HEK293 (cell line): ENCODE measurements around the gene RAC2.

Source experiments
- AEBP2 ChIP-seq: fragments of 450-650 bp; formaldehyde crosslinking; IDR thresholded peaks from 2 replicates; pipeline ENCODE4 v1.5.1; 2016; ENCODE audit warnings: missing biosample characterization, missing genetic modification characterization, borderline replicate concordance
- CTCF ChIP-seq: fragments of 450-650 bp; formaldehyde crosslinking; IDR thresholded peaks from 2 replicates; pipeline ENCODE4 v1.5.1; 2016; ENCODE audit warnings: missing biosample characterization, missing genetic modification characterization
- MYNN ChIP-seq: fragments of 450-650 bp; formaldehyde crosslinking; IDR thresholded peaks from 2 replicates; pipeline ENCODE4 v1.5.1; 2016; ENCODE audit warnings: missing biosample characterization, missing genetic modification characterization, borderline replicate concordance
- MZF1 ChIP-seq: fragments of 450-650 bp; formaldehyde crosslinking; IDR thresholded peaks from 2 replicates; pipeline ENCODE4 v1.5.1; 2017; ENCODE audit warnings: missing biosample characterization, missing genetic modification characterization, borderline replicate concordance
- ZBTB11 ChIP-seq: fragments of 450-650 bp; formaldehyde crosslinking; conservative IDR thresholded peaks from 2 replicates; pipeline ENCODE4 v1.5.1; 2016; ENCODE audit warnings: low read depth, missing biosample characterization, missing genetic modification characterization
- ZBTB20 ChIP-seq: fragments of 450-650 bp; formaldehyde crosslinking; IDR thresholded peaks from 2 replicates; pipeline ENCODE4 v1.5.1; 2016; ENCODE audit warnings: missing biosample characterization, missing genetic modification characterization
- ZIC2 ChIP-seq: fragments of 450-650 bp; formaldehyde crosslinking; IDR thresholded peaks from 2 replicates; pipeline ENCODE4 v1.5.1; 2016; ENCODE audit warnings: missing biosample characterization, missing genetic modification characterization
- ZNF169 ChIP-seq: fragments of 450-650 bp; formaldehyde crosslinking; IDR thresholded peaks from 2 replicates; pipeline ENCODE4 v1.5.1; 2016; ENCODE audit warnings: missing biosample characterization, missing genetic modification characterization
- ZNF24 ChIP-seq: fragments of 450-650 bp; formaldehyde crosslinking; IDR thresholded peaks from 2 replicates; pipeline ENCODE4 v1.5.1; 2016; ENCODE audit warnings: missing biosample characterization, missing genetic modification characterization
- ZNF707 ChIP-seq: fragments of 450-650 bp; formaldehyde crosslinking; IDR thresholded peaks from 2 replicates; pipeline ENCODE4 v1.5.1; 2016; ENCODE audit warnings: missing biosample characterization, missing genetic modification characterization
- ZNF747 ChIP-seq: fragments of 450-650 bp; formaldehyde crosslinking; IDR thresholded peaks from 2 replicates; pipeline ENCODE4 v1.5.1; 2016; ENCODE audit warnings: missing biosample characterization, missing genetic modification characterization
- ZNF777 ChIP-seq: fragments of 450-650 bp; formaldehyde crosslinking; IDR thresholded peaks from 2 replicates; pipeline ENCODE4 v1.5.1; 2017; ENCODE audit warnings: missing biosample characterization, missing genetic modification characterization, borderline replicate concordance
- ZNF830 ChIP-seq: fragments of 450-650 bp; IDR thresholded peaks from 2 replicates; pipeline ENCODE4 v1.5.0; 2018; ENCODE audit warnings: missing biosample characterization, missing genetic modification characterization, low read depth, mild to moderate bottlenecking, moderate library complexity

GRCh38 chr22:37292641-37293040, 48.6 kb upstream of the RAC2 start:
- TF ChIP-seq CTCF (tag by site-specific recombination) = no peak
- TF ChIP-seq AEBP2 (tag by site-specific recombination) = no peak
- no peak for TF ChIP-seq ZNF707 (tag by site-specific recombination)
- no peak for TF ChIP-seq MZF1 (tag by site-specific recombination)
- no peak for TF ChIP-seq ZNF747
- TF ChIP-seq ZIC2 (tag by site-specific recombination) = no peak
- no peak for TF ChIP-seq ZNF24 (tag by site-specific recombination)
- TF ChIP-seq MYNN (tag by site-specific recombination) = no peak
- TF ChIP-seq ZNF830 (tag by site-specific recombination) = no peak
- TF ChIP-seq ZNF169 = no peak
- no peak for TF ChIP-seq ZBTB20 (tag by site-specific recombination)
- TF ChIP-seq ZNF777 (tag by site-specific recombination) = no peak
- TF ChIP-seq ZBTB11 (tag by site-specific recombination) = no peak
